ENCODE data around the gene MYOT. TPM values are rescaled to one million over a fixed set of nuclear protein-coding genes. Genes with fewer than 3 reads are reported as not detected.

The MYOT gene
- total RNA-seq, 1 donor from 2014 or later, result 29.6 TPM

- DNase-seq, result no peak
- H3K4me3 ChIP-seq, result peak overlapping the region; percentile 4
- intact Hi-C loops (cut with micrococcal nuclease), result loop anchor here (10.0 kb wide), 1 partner anchor 47 kb away; the partner anchor contains the start of gene PKD2L2
Observed at GRCh38 chr5:137837491-137838394, 29.9 kb upstream of the MYOT start.

GRCh38 chr5:137838976-137839375, 28.7 kb upstream of the MYOT start:
- peaks cover 16% of the 10 kb centered on the region for H3K36me3 ChIP-seq
- DNase-seq, result no peak
- peaks cover 78% of the 10 kb centered on the region for H3K4me1 ChIP-seq
- H3K9me3 ChIP-seq (replicated peaks), result no peaks in the 10 kb centered on the region
- H3K27me3 ChIP-seq (ENCODE audit: low read depth), result no peaks in the 10 kb centered on the region
- TF ChIP-seq CTCF (IDR thresholded peaks at IDR 0.05; ENCODE audit: borderline replicate concordance), result no peak
- H3K27ac ChIP-seq (replicated peaks), result peak overlapping the region; percentile 84
- no peak overlapping the region for H3K4me3 ChIP-seq
- intact Hi-C loops (cut with micrococcal nuclease), result loop anchor here (10.0 kb wide), 1 partner anchor 46 kb away; the partner anchor contains the start of gene PKD2L2

More at GRCh38 chr5:137837491-137838394, 29.9 kb upstream of the MYOT start:
- no peak for TF ChIP-seq CTCF (IDR thresholded peaks at IDR 0.05; ENCODE audit: borderline replicate concordance)
- H3K36me3 ChIP-seq, result peaks cover 9% of the 10 kb centered on the region
- H3K9me3 ChIP-seq (replicated peaks), result no peaks in the 10 kb centered on the region
- no peaks in the 10 kb centered on the region for H3K27me3 ChIP-seq (ENCODE audit: low read depth)
- H3K27ac ChIP-seq (replicated peaks), result peak overlapping the region; percentile 84
- peaks cover 85% of the 10 kb centered on the region for H3K4me1 ChIP-seq

- Histone ChIP-seq H3K9me3 (replicated peaks) (no peaks in the 10 kb centered on the region), H3K36me3 (peaks cover 24% of the 10 kb centered on the region), H3K4me1 (peaks cover 67% of the 10 kb centered on the region), H3K27ac (replicated peaks) (peak overlapping the region; percentile 84), H3K27me3 (ENCODE audit: low read depth) (no peaks in the 10 kb centered on the region), H3K4me3 (no peak overlapping the region)
- DNase-seq, result no peak
- no peak for TF ChIP-seq CTCF (IDR thresholded peaks at IDR 0.05; ENCODE audit: borderline replicate concordance)
- intact Hi-C loops (cut with micrococcal nuclease), result no loop called here
Observed at GRCh38 chr5:137842296-137842695, 25.4 kb upstream of the MYOT start.

GRCh38 chr5:137843676-137844299, 23.9 kb upstream of the MYOT start:
- TF ChIP-seq CTCF (IDR thresholded peaks at IDR 0.05; ENCODE audit: borderline replicate concordance), result no peak
- Histone ChIP-seq H3K9me3 (replicated peaks) (no peaks in the 10 kb centered on the region), H3K27me3 (ENCODE audit: low read depth) (no peaks in the 10 kb centered on the region), H3K4me3 (no peak overlapping the region), H3K36me3 (peaks cover 24% of the 10 kb centered on the region), H3K4me1 (peaks cover 66% of the 10 kb centered on the region), H3K27ac (replicated peaks) (peak overlapping the region; percentile 53)
- intact Hi-C loops (cut with micrococcal nuclease), result no loop called here
- no peak for DNase-seq

GRCh38 chr5:137845472-137845871, 22.2 kb upstream of the MYOT start:
- no peaks in the 10 kb centered on the region for H3K27me3 ChIP-seq (ENCODE audit: low read depth)
- H3K36me3 ChIP-seq, result peaks cover 24% of the 10 kb centered on the region
- H3K4me1 ChIP-seq, result peaks cover 53% of the 10 kb centered on the region
- peak overlapping the region; percentile 53 for H3K27ac ChIP-seq (replicated peaks)
- H3K9me3 ChIP-seq (replicated peaks), result no peaks in the 10 kb centered on the region
- no peak for TF ChIP-seq CTCF (IDR thresholded peaks at IDR 0.05; ENCODE audit: borderline replicate concordance)
- intact Hi-C loops (cut with micrococcal nuclease), result no loop called here
- no peak for DNase-seq
- H3K4me3 ChIP-seq, result no peak overlapping the region

Measured in left ventricle myocardium inferior (tissue), 1 donor.